SK-N-SH (cell line): ENCODE data around the gene OTUD4. TPM values are rescaled to one million over a fixed set of nuclear protein-coding genes. Genes with fewer than 3 reads are reported as not detected.
A peak's percentile ranks its signal among the peaks of the same experiment; 100 is the strongest.

Experiments
- CTCF ChIA-PET: fragments of 300-600, 350-600 bp; formaldehyde crosslinking; extraction: SDS; loops from one replicate; lab custom pipeline; 2021; lab: Yijun Ruan, JAX
- POLR2A ChIA-PET: fragments of 350-600 bp; sonication (Branson Sonifier 250); formaldehyde crosslinking; extraction: SDS; loops from one replicate; lab custom pipeline; 2020; ENCODE audit warnings: antibody characterized with exemption, inconsistent platforms; lab: Yijun Ruan, JAX
- DNase-seq: peaks from one replicate; pipeline ENCODE4 v3.0.0; 2012
- H2AFZ ChIP-seq: fragments of 200-600 bp; sonication (generic); 2 replicates; pipeline ENCODE4 v1.8.1; 2016; ENCODE audit warnings: antibody characterized with exemption, mild to moderate bottlenecking, low read depth
- H3F3A ChIP-seq: fragments of 200-600 bp; sonication (generic); replicated peaks from 2 replicates; pipeline ENCODE3; 2016; ENCODE audit warnings: antibody characterized with exemption, mild to moderate bottlenecking; ENCODE audit not compliant: insufficient read depth
- H3K27ac ChIP-seq, 2 experiments: fragments of 200-500 bp in 1 of 2; fragments of 200-600 bp in 1 of 2; sonication (Bioruptor generic) in 1 of 2; sonication (generic), shearing (Covaris generic) in 1 of 2; 2 replicates each; pipeline versions ENCODE4 v1.5.1 to v1.6.1; 2014 to 2016; ENCODE audit warnings: low read depth in 2 of 2, inconsistent platforms in 1 of 2, low read length in 1 of 2, mild to moderate bottlenecking in 1 of 2, mixed read lengths in 1 of 2
- H3K27me3 ChIP-seq: fragments of 200-600 bp; sonication (generic), shearing (Covaris generic); 2 replicates; pipeline ENCODE4 v1.6.1; 2016; ENCODE audit warnings: mixed run types; ENCODE audit not compliant: insufficient read depth
- H3K36me3 ChIP-seq, 2 experiments: fragments of 200-500 bp in 1 of 2; fragments of 200-600 bp in 1 of 2; sonication (Bioruptor generic) in 1 of 2; sonication (generic) in 1 of 2; replicated peaks in 1 of 2; 2 replicates each; pipeline versions ENCODE3 to v1.5.1; 2014 to 2016; ENCODE audit warnings: low read length in 1 of 2, mild to moderate bottlenecking in 1 of 2; ENCODE audit not compliant: insufficient read depth in 2 of 2, control insufficient read depth in 1 of 2
- H3K4me1 ChIP-seq, 2 experiments: fragments of 200-500 bp in 1 of 2; fragments of 200-600 bp in 1 of 2; sonication (Bioruptor generic) in 1 of 2; sonication (generic), shearing (Covaris generic) in 1 of 2; 2 replicates each; pipeline versions ENCODE4 v1.5.1 to v1.6.1; 2014 to 2016; ENCODE audit warnings: low read depth in 1 of 2, low read length in 1 of 2, mixed run types in 1 of 2; ENCODE audit not compliant: insufficient read depth in 2 of 2, control insufficient read depth in 1 of 2
- H3K4me2 ChIP-seq: fragments of 200-600 bp; sonication (generic), shearing (Covaris generic); 2 replicates; pipeline ENCODE4 v1.6.1; 2017; ENCODE audit warnings: mixed run types
- H3K4me3 ChIP-seq, 2 experiments: fragments of 200-500 bp in 1 of 2; fragments of 200-600 bp in 1 of 2; sonication (Bioruptor generic) in 1 of 2; sonication (generic), shearing (Covaris generic) in 1 of 2; 2 replicates each; pipeline versions ENCODE4 v1.5.1 to v1.8.1; 2014 to 2016; ENCODE audit warnings: low read depth in 2 of 2, inconsistent platforms in 1 of 2, low read length in 1 of 2, mild to moderate bottlenecking in 1 of 2, mixed read lengths in 1 of 2, moderate library complexity in 1 of 2
- H3K79me2 ChIP-seq: fragments of 200-600 bp; sonication (generic); 2 replicates; pipeline ENCODE4 v1.8.1; 2017; ENCODE audit warnings: mild to moderate bottlenecking; ENCODE audit not compliant: insufficient read depth
- H3K9ac ChIP-seq: fragments of 200-600 bp; sonication (generic); 2 replicates; pipeline ENCODE4 v1.6.1; 2017; ENCODE audit warnings: mixed run types
- H3K9me2 ChIP-seq: fragments of 200-600 bp; sonication (generic); 2 replicates; pipeline ENCODE4 v1.6.1; 2017; ENCODE audit warnings: mixed run types
- H3K9me3 ChIP-seq: fragments of 200-600 bp; sonication (generic); 2 replicates; pipeline ENCODE4 v1.6.1; 2017; ENCODE audit warnings: mixed run types, mild to moderate bottlenecking, moderate library complexity
- H4K20me1 ChIP-seq: fragments of 200-600 bp; sonication (generic); 2 replicates; pipeline ENCODE4 v1.6.1; 2017; ENCODE audit warnings: mild to moderate bottlenecking, mixed run types; ENCODE audit not compliant: insufficient read depth
- CHD2 ChIP-seq: fragments of 150-350 bp; IDR thresholded peaks from 2 replicates; pipeline ENCODE4 v1.6.1; 2018; ENCODE audit warnings: low read length; ENCODE audit not compliant: partially characterized antibody
- ELF1 ChIP-seq: IDR thresholded peaks from 2 replicates; pipeline ENCODE4 v1.4.0; 2012
- EZH2phosphoT487 ChIP-seq: fragments of 200-600 bp; sonication (generic); IDR thresholded peaks from 2 replicates; pipeline ENCODE4 v1.6.1; 2017; ENCODE audit warnings: low read depth, mixed run types, mild to moderate bottlenecking, antibody characterized with exemption, moderate library complexity, borderline replicate concordance
- FOXJ3 ChIP-seq: sonication (generic); formaldehyde crosslinking; IDR thresholded peaks from 2 replicates; pipeline ENCODE4 v1.5.1; 2020; ENCODE audit warnings: mild to moderate bottlenecking, missing genetic modification reagents
- FOXM1 ChIP-seq: IDR thresholded peaks from 2 replicates; pipeline ENCODE4 v1.4.0; 2012; ENCODE audit warnings: low read depth, mild to moderate bottlenecking
- GABPA ChIP-seq: IDR thresholded peaks from 2 replicates; pipeline ENCODE4 v1.4.0; 2012; ENCODE audit warnings: low read depth, mild to moderate bottlenecking
- MEF2A ChIP-seq: IDR thresholded peaks from 2 replicates; pipeline ENCODE4 v1.4.0; 2012; ENCODE audit warnings: low read depth, borderline replicate concordance
- MXI1 ChIP-seq: IDR thresholded peaks from 2 replicates; pipeline ENCODE4 v1.6.1; 2012; ENCODE audit warnings: mild to moderate bottlenecking, low read depth, low read length, improper control_type of control experiment
- NFIC ChIP-seq: IDR thresholded peaks from 2 replicates; pipeline ENCODE4 v1.4.0; 2012; ENCODE audit warnings: borderline replicate concordance
- NRF1 ChIP-seq: IDR thresholded peaks from 2 replicates; pipeline ENCODE4 v1.6.1; 2012; ENCODE audit warnings: low read depth, mild to moderate bottlenecking, low read length
- PBX3 ChIP-seq: IDR thresholded peaks from 2 replicates; pipeline ENCODE4; 2012
- POLR2AphosphoS5 ChIP-seq: IDR thresholded peaks from 2 replicates; pipeline ENCODE4 v1.6.1; 2012; ENCODE audit warnings: low read depth, low read length
- RAD21 ChIP-seq: IDR thresholded peaks from 2 replicates; pipeline ENCODE4 v1.6.1; 2012; ENCODE audit warnings: mild to moderate bottlenecking, low read length
- REST ChIP-seq: IDR thresholded peaks from 2 replicates; pipeline ENCODE4 v1.6.1; 2012; ENCODE audit warnings: mild to moderate bottlenecking, low read depth, low read length, moderate library complexity
- RFX5 ChIP-seq: IDR thresholded peaks from 2 replicates; pipeline ENCODE4 v1.6.1; 2012; ENCODE audit warnings: mild to moderate bottlenecking, improper control_type of control experiment, low read length
- RXRA ChIP-seq: IDR thresholded peaks from 2 replicates; pipeline ENCODE4 v1.4.0; 2012; ENCODE audit warnings: low read depth, mild to moderate bottlenecking, borderline replicate concordance
- SMC3 ChIP-seq: IDR thresholded peaks from 2 replicates; pipeline ENCODE4 v1.6.1; 2012; ENCODE audit warnings: low read depth, low read length, improper control_type of control experiment
- TAF1 ChIP-seq: IDR thresholded peaks from 2 replicates; pipeline ENCODE4 v1.6.1; 2012; ENCODE audit warnings: low read depth, mild to moderate bottlenecking, low read length, moderate library complexity, borderline replicate concordance
- TEAD4 ChIP-seq: IDR thresholded peaks from 2 replicates; pipeline ENCODE4 v1.4.0; 2012; ENCODE audit warnings: mild to moderate bottlenecking, borderline replicate concordance; ENCODE audit not compliant: insufficient read depth
- YY1 ChIP-seq: IDR thresholded peaks from 2 replicates; pipeline ENCODE4 v1.4.0; 2012; ENCODE audit warnings: low read depth, mild to moderate bottlenecking
- whole genome bisulfite sequencing: methylation state at CpG from one replicate; pipeline ENCODE4 v1.1.6; 2017; ENCODE audit warnings: low lambda C conversion rate; 5-methylcytosine and 5-hydroxymethylcytosine counted together
- polyA plus RNA-seq, 3 experiments: library from polyadenylated mRNA; depleted of rRNA; stranded (reverse); fragments of >200 nt; gene quantifications; 2 replicates each; pipeline ENCODE4 v1.2.3, GENCODE V29; 2012
- TF ChIP-seq, protein P1 (sequence below): IDR thresholded peaks from 2 replicates; pipeline ENCODE4 v1.4.0; 2012; ENCODE audit warnings: low read depth, borderline replicate concordance
- TF ChIP-seq, protein P2 (sequence below): fragments of 200-600 bp; sonication (generic); IDR thresholded peaks from 2 replicates; pipeline ENCODE4 v1.6.1; 2017; ENCODE audit warnings: antibody characterized with exemption, mild to moderate bottlenecking, moderate library complexity

The OTUD4 gene
- polyA plus RNA-seq, 1 of the 3 experiments (the other 2 are of a cell fraction): 8.5 TPM

- TF ChIP-seq EZH2phosphoT487 (no peak), FOXJ3 (CRISPR knock-in tag) (0 out of 2 replicates have a peak, but pooled peaks have one; percentile 45)
Measured at GRCh38 chr4:145098675-145099037, 81.7 kb downstream of the OTUD4 start (continued).

- Histone ChIP-seq H3K4me2 (peak within 1 kb of the TSS; percentile 89), H4K20me1 (peaks cover 9% of the 10 kb centered on the region; the same call in 1 of the 2 replicates), H3K27ac (peak within 1 kb of the TSS; percentile 94 to 97), H3K4me3 (peak within 1 kb of the TSS; percentile 65 to 79), H3K36me3 (peaks cover 37 to 44% of the 10 kb centered on the region in 2 experiments), H3K9me3 (no peaks in the 10 kb centered on the region), H3F3A (peaks cover 12% of the 10 kb centered on the region), H3K79me2 (peaks cover 92% of the 10 kb centered on the region), H3K27me3 (no peaks in the 10 kb centered on the region), H3K9ac (peak within 1 kb of the TSS; percentile 84), H2AFZ (peak within 1 kb of the TSS; percentile 73), H3K4me1 (peaks cover 0 to 12% of the 10 kb centered on the region in 2 experiments; a peak in 2 of 4 replicates), H3K9me2 (no peaks in the 10 kb centered on the region)
- CTCF ChIA-PET: interaction anchor here (0.7 to 2.1 kb wide), 10 partner anchors 10 to 519 kb away, joined by 3 to 8 read pairs (median 4); no protein-coding TSS in a partner anchor
- 1% methylated on average over 46 of the region's 67 CpGs for WGBS
- DNase-seq: peak; percentile 93
- POLR2A ChIA-PET: interaction anchor here (0.6 kb wide), 1 partner anchor 10 kb away, joined by 3 read pairs; no protein-coding TSS in a partner anchor
- TF ChIP-seq SMC3: 0 out of 2 replicates have a peak, but pooled peaks have one; percentile 28
- peak; percentile 35 for TF ChIP-seq GABPA
- no peak for TF ChIP-seq RXRA
- TF ChIP-seq EZH2phosphoT487: no peak
- TF ChIP-seq NRF1: peak; percentile 71
- no peak; the same call in 1 of the 2 replicates for TF ChIP-seq FOXJ3 (CRISPR knock-in tag)
- TF ChIP-seq PBX3: no peak
- no peak for TF ChIP-seq MEF2A
- TF ChIP-seq MXI1: peak; percentile 99
- TF ChIP-seq FOXM1: no peak
- peak; percentile 75 for TF ChIP-seq TAF1
- no peak for TF ChIP-seq REST
- peak; percentile 75; the same call in 1 of the 2 replicates for TF ChIP-seq ELF1
- no peak for TF ChIP-seq TEAD4
- TF ChIP-seq RAD21: no peak
- TF ChIP-seq NFIC: peak; percentile 74; the same call in 1 of the 2 replicates
- TF ChIP-seq, protein P1, sequence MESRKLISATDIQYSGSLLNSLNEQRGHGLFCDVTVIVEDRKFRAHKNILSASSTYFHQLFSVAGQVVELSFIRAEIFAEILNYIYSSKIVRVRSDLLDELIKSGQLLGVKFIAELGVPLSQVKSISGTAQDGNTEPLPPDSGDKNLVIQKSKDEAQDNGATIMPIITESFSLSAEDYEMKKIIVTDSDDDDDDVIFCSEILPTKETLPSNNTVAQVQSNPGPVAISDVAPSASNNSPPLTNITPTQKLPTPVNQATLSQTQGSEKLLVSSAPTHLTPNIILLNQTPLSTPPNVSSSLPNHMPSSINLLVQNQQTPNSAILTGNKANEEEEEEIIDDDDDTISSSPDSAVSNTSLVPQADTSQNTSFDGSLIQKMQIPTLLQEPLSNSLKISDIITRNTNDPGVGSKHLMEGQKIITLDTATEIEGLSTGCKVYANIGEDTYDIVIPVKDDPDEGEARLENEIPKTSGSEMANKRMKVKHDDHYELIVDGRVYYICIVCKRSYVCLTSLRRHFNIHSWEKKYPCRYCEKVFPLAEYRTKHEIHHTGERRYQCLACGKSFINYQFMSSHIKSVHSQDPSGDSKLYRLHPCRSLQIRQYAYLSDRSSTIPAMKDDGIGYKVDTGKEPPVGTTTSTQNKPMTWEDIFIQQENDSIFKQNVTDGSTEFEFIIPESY: no peak
- peak; percentile 94 for TF ChIP-seq YY1
- TF ChIP-seq, protein P2, sequence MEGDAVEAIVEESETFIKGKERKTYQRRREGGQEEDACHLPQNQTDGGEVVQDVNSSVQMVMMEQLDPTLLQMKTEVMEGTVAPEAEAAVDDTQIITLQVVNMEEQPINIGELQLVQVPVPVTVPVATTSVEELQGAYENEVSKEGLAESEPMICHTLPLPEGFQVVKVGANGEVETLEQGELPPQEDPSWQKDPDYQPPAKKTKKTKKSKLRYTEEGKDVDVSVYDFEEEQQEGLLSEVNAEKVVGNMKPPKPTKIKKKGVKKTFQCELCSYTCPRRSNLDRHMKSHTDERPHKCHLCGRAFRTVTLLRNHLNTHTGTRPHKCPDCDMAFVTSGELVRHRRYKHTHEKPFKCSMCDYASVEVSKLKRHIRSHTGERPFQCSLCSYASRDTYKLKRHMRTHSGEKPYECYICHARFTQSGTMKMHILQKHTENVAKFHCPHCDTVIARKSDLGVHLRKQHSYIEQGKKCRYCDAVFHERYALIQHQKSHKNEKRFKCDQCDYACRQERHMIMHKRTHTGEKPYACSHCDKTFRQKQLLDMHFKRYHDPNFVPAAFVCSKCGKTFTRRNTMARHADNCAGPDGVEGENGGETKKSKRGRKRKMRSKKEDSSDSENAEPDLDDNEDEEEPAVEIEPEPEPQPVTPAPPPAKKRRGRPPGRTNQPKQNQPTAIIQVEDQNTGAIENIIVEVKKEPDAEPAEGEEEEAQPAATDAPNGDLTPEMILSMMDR: peak; percentile 57
- no peak for TF ChIP-seq RFX5
- TF ChIP-seq POLR2AphosphoS5: peak; percentile 91
- TF ChIP-seq CHD2: peak; percentile 80
Measured at GRCh38 chr4:145097821-145098674, 82.3 kb downstream of the OTUD4 start, which contains the start of the genes ABCE1 and ANAPC10. ABCE1 (plus strand) TSS chr4:145098311; CDS start chr4:145104413, 6,102 bp downstream. ANAPC10 (minus strand) TSS chr4:145098196; CDS start chr4:145096099, 2,097 bp downstream.
